GM12878 (cell line): ENCODE measurements around the gene BTG1. TPM values are rescaled to one million over a fixed set of nuclear protein-coding genes. Genes with fewer than 3 reads are reported as not detected.

Experiments used
- ATF3 ChIP-seq: IDR thresholded peaks from 2 replicates; pipeline ENCODE4 v1.6.1; 2011; ENCODE audit warnings: low read depth, mild to moderate bottlenecking, low read length, moderate library complexity, borderline replicate concordance; ENCODE audit errors: extremely low read depth
- ATF7 ChIP-seq: fragments of 450-650 bp; IDR thresholded peaks from 2 replicates; pipeline ENCODE4 v1.6.1; 2016; ENCODE audit warnings: low read depth, mild to moderate bottlenecking
- BHLHE40 ChIP-seq, 2 experiments: fragments of 450-650 bp in 1 of 2; IDR thresholded peaks; 2 replicates each; pipeline ENCODE4 v1.6.1; 2011 to 2017; ENCODE audit warnings: low read depth in 2 of 2, borderline replicate concordance in 1 of 2, improper control_type of control experiment in 1 of 2, low read length in 1 of 2, mild to moderate bottlenecking in 1 of 2
- CEBPB ChIP-seq, 2 experiments: fragments of 150-350 bp in 1 of 2; IDR thresholded peaks; 2 replicates each; pipeline ENCODE4 v1.6.1; 2012 to 2014; ENCODE audit warnings: low read depth in 2 of 2, low read length in 2 of 2, borderline replicate concordance in 1 of 2, inconsistent platforms in 1 of 2
- CEBPZ ChIP-seq: fragments of 150-350 bp; IDR thresholded peaks from 2 replicates; pipeline ENCODE4 v1.6.1; 2016; ENCODE audit warnings: low read depth, low read length
- E2F4 ChIP-seq: IDR thresholded peaks from 2 replicates; pipeline ENCODE4 v1.6.1; 2012; ENCODE audit warnings: low read depth, low read length, improper control_type of control experiment
- IRF4 ChIP-seq: IDR thresholded peaks from 2 replicates; pipeline ENCODE4 v1.6.1; 2011; ENCODE audit warnings: low read depth, low read length
- LARP7 ChIP-seq: fragments of 450-650 bp; IDR thresholded peaks from 2 replicates; pipeline ENCODE4 v1.6.1; 2017; ENCODE audit warnings: mild to moderate bottlenecking
- MTA3 ChIP-seq: IDR thresholded peaks from 2 replicates; pipeline ENCODE4 v1.6.1; 2012; ENCODE audit warnings: low read length, inconsistent platforms, borderline replicate concordance
- MYB ChIP-seq: fragments of 150-350 bp; IDR thresholded peaks from 2 replicates; pipeline ENCODE4 v1.6.1; 2014; ENCODE audit warnings: mild to moderate bottlenecking, low read depth, low read length, borderline replicate concordance
- NFIC ChIP-seq: IDR thresholded peaks from 2 replicates; pipeline ENCODE4 v1.6.1; 2012; ENCODE audit warnings: low read depth, mild to moderate bottlenecking, inconsistent platforms, low read length, moderate library complexity
- PAX8 ChIP-seq: fragments of 450-650 bp; IDR thresholded peaks from 2 replicates; pipeline ENCODE4 v1.6.1; 2017; ENCODE audit warnings: mild to moderate bottlenecking, moderate library complexity
- POLR2AphosphoS5 ChIP-seq: IDR thresholded peaks from 2 replicates; pipeline ENCODE4 v1.6.1; 2011; ENCODE audit warnings: mild to moderate bottlenecking, low read length, inconsistent platforms
- POU2F2 ChIP-seq: IDR thresholded peaks from 3 replicates; pipeline ENCODE4 v1.6.1; 2011; ENCODE audit warnings: low read depth, mild to moderate bottlenecking, low read length, borderline replicate concordance
- RAD21 ChIP-seq: IDR thresholded peaks from 2 replicates; pipeline ENCODE4 v1.6.1; 2011; ENCODE audit warnings: mild to moderate bottlenecking, low read depth, low read length, moderate library complexity; ENCODE audit not compliant: insufficient read depth
- YY1 ChIP-seq: IDR thresholded peaks from 2 replicates; pipeline ENCODE4 v1.6.1; 2011; ENCODE audit warnings: low read depth, mild to moderate bottlenecking, low read length
- ZNF384 ChIP-seq: IDR thresholded peaks from 2 replicates; pipeline ENCODE4 v1.6.1; 2012; ENCODE audit warnings: low read depth, mild to moderate bottlenecking, low read length, improper control_type of control experiment, borderline replicate concordance
- polyA plus RNA-seq, 11 experiments: library from polyadenylated mRNA; depleted of rRNA in 4 of 11; unstranded in 6 of 11; stranded (reverse) in 5 of 11; fragments of >200 nt; fragmentation: Nextera tagmentation in 4 of 11; fragmentation: Illumina TruSeq in 1 of 11; extraction: Ambion mirVana in 4 of 11; extraction: Trizol in 1 of 11; gene quantifications; 1 replicate in 1 of 11; 2 replicates in 10 of 11; pipeline versions ENCODE4 v1.2.1 to v1.2.3, GENCODE V29; 2011 to 2016; ENCODE audit warnings: inconsistent platforms in 2 of 11, missing spikeins in 2 of 11, low read depth in 1 of 11
- total RNA-seq, 4 experiments: library from RNA; depleted of rRNA in 3 of 4; stranded (reverse); fragments of >200 nt in 3 of 4; fragmentation: Illumina TruSeq in 1 of 4; extraction: Trizol in 1 of 4; gene quantifications; 2 replicates each; pipeline versions ENCODE4 v1.2.1 to v1.2.3, GENCODE V29; 2013 to 2021
- TF ChIP-seq, protein P1 (sequence below), 3 experiments: IDR thresholded peaks in 2 of 3; conservative IDR thresholded peaks in 1 of 3; 2 replicates each; pipeline ENCODE4 v1.5.1; 2011; ENCODE audit warnings: low read depth in 3 of 3, low read length in 3 of 3, mild to moderate bottlenecking in 3 of 3, control low read depth in 2 of 3, moderate library complexity in 2 of 3, inconsistent platforms in 1 of 3, mixed read lengths in 1 of 3; ENCODE audit not compliant: control insufficient read depth in 2 of 3, insufficient read depth in 1 of 3; ENCODE audit errors: extremely low read depth in 1 of 3
- TF ChIP-seq, protein P2 (sequence below): fragments of 450-650 bp; IDR thresholded peaks from 2 replicates; pipeline ENCODE4 v1.6.1; 2017; ENCODE audit warnings: antibody characterized with exemption, mild to moderate bottlenecking, moderate library complexity

BTG1 gene
- total and polyA plus RNA-seq, 10 of the 15 experiments (the other 5 are each of a cell fraction or from before 2014, with no cell fraction given) = 23.7 to 194 (median 56.4) TPM

- TF ChIP-seq E2F4 (no peak), POLR2AphosphoS5 (peak; percentile 88), ATF3 (no peak), MYB (no peak), MTA3 (no peak; the same call in 1 of the 2 replicates), BHLHE40 (IDR thresholded peaks at IDR 0.05; ENCODE audit: borderline replicate concordance in 1 of 2, low read depth in 2 of 2, low read length in 1 of 2) (no peak), YY1 (0 out of 2 replicates have a peak, but pooled peaks have one; percentile 17), ZNF384 (no peak), POU2F2 (peak; percentile 39; the same call in 2 of the 3 replicates), IRF4 (no peak), CEBPB (IDR thresholded peaks at IDR 0.05; ENCODE audit: borderline replicate concordance in 1 of 2, low read depth in 2 of 2, low read length in 2 of 2) (no peak), ATF7 (no peak), RAD21 (peak; percentile 11; the same call in 1 of the 2 replicates), NFIC (no peak), PAX8 (no peak), CEBPZ (no peak), LARP7 (0 out of 2 replicates have a peak, but pooled peaks have one; percentile 87)
- TF ChIP-seq, protein P1, sequence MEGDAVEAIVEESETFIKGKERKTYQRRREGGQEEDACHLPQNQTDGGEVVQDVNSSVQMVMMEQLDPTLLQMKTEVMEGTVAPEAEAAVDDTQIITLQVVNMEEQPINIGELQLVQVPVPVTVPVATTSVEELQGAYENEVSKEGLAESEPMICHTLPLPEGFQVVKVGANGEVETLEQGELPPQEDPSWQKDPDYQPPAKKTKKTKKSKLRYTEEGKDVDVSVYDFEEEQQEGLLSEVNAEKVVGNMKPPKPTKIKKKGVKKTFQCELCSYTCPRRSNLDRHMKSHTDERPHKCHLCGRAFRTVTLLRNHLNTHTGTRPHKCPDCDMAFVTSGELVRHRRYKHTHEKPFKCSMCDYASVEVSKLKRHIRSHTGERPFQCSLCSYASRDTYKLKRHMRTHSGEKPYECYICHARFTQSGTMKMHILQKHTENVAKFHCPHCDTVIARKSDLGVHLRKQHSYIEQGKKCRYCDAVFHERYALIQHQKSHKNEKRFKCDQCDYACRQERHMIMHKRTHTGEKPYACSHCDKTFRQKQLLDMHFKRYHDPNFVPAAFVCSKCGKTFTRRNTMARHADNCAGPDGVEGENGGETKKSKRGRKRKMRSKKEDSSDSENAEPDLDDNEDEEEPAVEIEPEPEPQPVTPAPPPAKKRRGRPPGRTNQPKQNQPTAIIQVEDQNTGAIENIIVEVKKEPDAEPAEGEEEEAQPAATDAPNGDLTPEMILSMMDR (IDR thresholded peaks at IDR 0.05 in 2 of 3, conservative IDR thresholded peaks at IDR 0.05 in 1 of 3; ENCODE audit: control insufficient read depth in 2 of 3, extremely low read depth in 1 of 3, insufficient read depth in 1 of 3, low read depth in 3 of 3, low read length in 3 of 3) = peak; percentile 6 to 34 (median 21); a peak in 3 of 6 replicates
- TF ChIP-seq, protein P2, sequence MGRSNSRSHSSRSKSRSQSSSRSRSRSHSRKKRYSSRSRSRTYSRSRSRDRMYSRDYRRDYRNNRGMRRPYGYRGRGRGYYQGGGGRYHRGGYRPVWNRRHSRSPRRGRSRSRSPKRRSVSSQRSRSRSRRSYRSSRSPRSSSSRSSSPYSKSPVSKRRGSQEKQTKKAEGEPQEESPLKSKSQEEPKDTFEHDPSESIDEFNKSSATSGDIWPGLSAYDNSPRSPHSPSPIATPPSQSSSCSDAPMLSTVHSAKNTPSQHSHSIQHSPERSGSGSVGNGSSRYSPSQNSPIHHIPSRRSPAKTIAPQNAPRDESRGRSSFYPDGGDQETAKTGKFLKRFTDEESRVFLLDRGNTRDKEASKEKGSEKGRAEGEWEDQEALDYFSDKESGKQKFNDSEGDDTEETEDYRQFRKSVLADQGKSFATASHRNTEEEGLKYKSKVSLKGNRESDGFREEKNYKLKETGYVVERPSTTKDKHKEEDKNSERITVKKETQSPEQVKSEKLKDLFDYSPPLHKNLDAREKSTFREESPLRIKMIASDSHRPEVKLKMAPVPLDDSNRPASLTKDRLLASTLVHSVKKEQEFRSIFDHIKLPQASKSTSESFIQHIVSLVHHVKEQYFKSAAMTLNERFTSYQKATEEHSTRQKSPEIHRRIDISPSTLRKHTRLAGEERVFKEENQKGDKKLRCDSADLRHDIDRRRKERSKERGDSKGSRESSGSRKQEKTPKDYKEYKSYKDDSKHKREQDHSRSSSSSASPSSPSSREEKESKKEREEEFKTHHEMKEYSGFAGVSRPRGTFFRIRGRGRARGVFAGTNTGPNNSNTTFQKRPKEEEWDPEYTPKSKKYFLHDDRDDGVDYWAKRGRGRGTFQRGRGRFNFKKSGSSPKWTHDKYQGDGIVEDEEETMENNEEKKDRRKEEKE = no peak
These were observed 790 bp downstream of the BTG1 start (continued) for GRCh38 chr12:92144631-92145480.
